H1 (cell line): ENCODE results near the gene P3H2. TPM values are rescaled to one million over a fixed set of nuclear protein-coding genes. Genes with fewer than 3 reads are reported as not detected.

Experiments used
- CTCF ChIA-PET: fragments of 300-600 bp; sonication (Branson Sonifier 250); formaldehyde crosslinking; loops from one replicate; lab custom pipeline; 2021; ENCODE audit not compliant: partially characterized antibody; lab: Charles Lee
- POLR2A ChIA-PET: fragments of 300-600 bp; sonication (Branson Sonifier 250); formaldehyde crosslinking; loops from one replicate; lab custom pipeline; 2021; ENCODE audit warnings: inconsistent platforms; ENCODE audit not compliant: partially characterized antibody; lab: Charles Lee
- DNase-seq, 2 experiments: peaks; one replicate each; pipeline versions ENCODE4 v3.0.0 to v3.0.0-alpha.2; 2010 to 2022; ENCODE audit warnings: low spot score in 2 of 2, low read depth in 1 of 2, mixed read lengths in 1 of 2
- FAIRE-seq: peaks from 2 replicates; lab custom pipeline; 2011; peaks lifted over from hg19 to GRCh38; lab: Jason Lieb, UNC
- H2AFZ ChIP-seq: 2 replicates; pipeline ENCODE4 v1.8.1; 2012; ENCODE audit warnings: low read length, inconsistent platforms
- H2AK5ac ChIP-seq: 2 replicates; pipeline ENCODE4 v1.6.1; 2013; ENCODE audit warnings: low read depth, low read length
- H2BK120ac ChIP-seq: replicated peaks from 2 replicates; pipeline ENCODE3; 2013; ENCODE audit warnings: low read depth, low read length, inconsistent platforms
- H2BK12ac ChIP-seq: 2 replicates; pipeline ENCODE4 v1.6.1; 2013; ENCODE audit warnings: low read depth, low read length
- H2BK15ac ChIP-seq: 2 replicates; pipeline ENCODE4 v1.6.1; 2013; ENCODE audit warnings: low read length
- H2BK20ac ChIP-seq: 2 replicates; pipeline ENCODE4 v1.6.1; 2013; ENCODE audit warnings: low read length
- H2BK5ac ChIP-seq: 2 replicates; pipeline ENCODE4 v1.6.1; 2013; ENCODE audit warnings: low read depth, low read length
- H3K14ac ChIP-seq: 2 replicates; pipeline ENCODE4 v1.6.1; 2013; ENCODE audit warnings: inconsistent platforms; ENCODE audit not compliant: insufficient read length
- H3K18ac ChIP-seq: 2 replicates; pipeline ENCODE4 v1.6.1; 2013; ENCODE audit warnings: low read length; ENCODE audit errors: extremely low read depth
- H3K23ac ChIP-seq: 2 replicates; pipeline ENCODE4 v1.6.1; 2013; ENCODE audit warnings: inconsistent platforms; ENCODE audit not compliant: insufficient read length
- H3K23me2 ChIP-seq: 2 replicates; pipeline ENCODE4 v1.6.1; 2013; ENCODE audit warnings: low read depth, low read length
- H3K27ac ChIP-seq: 2 replicates; pipeline ENCODE4 v1.6.1; 2011; ENCODE audit warnings: low read depth, low read length, inconsistent platforms
- H3K27me3 ChIP-seq, 4 experiments: replicated peaks in 1 of 4; 1 replicate in 1 of 4; 2 replicates in 3 of 4; pipeline versions ENCODE4 v1.6.1 to v1.8.1; 2011 to 2013; ENCODE audit warnings: low read length in 3 of 4, mild to moderate bottlenecking in 3 of 4, inconsistent platforms in 2 of 4, mixed read lengths in 2 of 4, moderate library complexity in 1 of 4; ENCODE audit not compliant: control insufficient read depth in 3 of 4, insufficient read depth in 3 of 4; ENCODE audit errors: extremely low read depth in 1 of 4
- H3K36me3 ChIP-seq, 4 experiments: 2 replicates each; pipeline versions ENCODE4 v1.6.1 to v1.8.1; 2011 to 2013; ENCODE audit warnings: mild to moderate bottlenecking in 4 of 4, low read length in 3 of 4, moderate library complexity in 2 of 4, control low read depth in 1 of 4, inconsistent platforms in 1 of 4; ENCODE audit not compliant: insufficient read depth in 4 of 4, control insufficient read depth in 2 of 4
- H3K4ac ChIP-seq: replicated peaks from 2 replicates; pipeline ENCODE3; 2013; ENCODE audit warnings: low read length, low read depth, mixed read lengths, inconsistent platforms; ENCODE audit not compliant: insufficient read length
- H3K4me1 ChIP-seq, 4 experiments: replicated peaks in 1 of 4; 1 replicate in 1 of 4; 2 replicates in 3 of 4; pipeline versions ENCODE4 v1.6.1 to v1.8.1; 2011 to 2013; ENCODE audit warnings: low read length in 3 of 4, inconsistent platforms in 2 of 4, mixed read lengths in 1 of 4; ENCODE audit not compliant: insufficient read depth in 4 of 4, control insufficient read depth in 3 of 4
- H3K4me2 ChIP-seq, 2 experiments: 2 replicates each; pipeline versions ENCODE4 v1.6.1 to v1.8.1; 2011 to 2013; ENCODE audit warnings: low read depth in 2 of 2, low read length in 2 of 2, control low read depth in 1 of 2, inconsistent platforms in 1 of 2, mild to moderate bottlenecking in 1 of 2; ENCODE audit not compliant: insufficient read depth in 1 of 2
- H3K4me3 ChIP-seq, 4 experiments: fragments of 200-600, 300-600 bp in 1 of 4; sonication (generic), shearing (Covaris generic), sonication (Bioruptor Twin) in 1 of 4; 2 replicates each; pipeline versions ENCODE4 v1.5.1 to v1.8.1; 2011 to 2016; ENCODE audit warnings: low read length in 4 of 4, low read depth in 3 of 4, control low read depth in 2 of 4, inconsistent platforms in 2 of 4, mild to moderate bottlenecking in 2 of 4, mixed read lengths in 1 of 4, moderate library complexity in 1 of 4; ENCODE audit not compliant: insufficient read depth in 2 of 4; ENCODE audit errors: extremely low read depth in 1 of 4
- H3K56ac ChIP-seq: replicated peaks from 2 replicates; pipeline ENCODE3; 2013; ENCODE audit warnings: low read depth, mild to moderate bottlenecking, mixed read lengths, low read length, inconsistent platforms; ENCODE audit not compliant: insufficient read length
- H3K79me1 ChIP-seq: 2 replicates; pipeline ENCODE4 v1.6.1; 2013; ENCODE audit warnings: low read depth, low read length, control low read depth
- H3K79me2 ChIP-seq, 2 experiments: 2 replicates each; pipeline versions ENCODE4 v1.6.1 to v1.8.1; 2012 to 2013; ENCODE audit warnings: low read length in 2 of 2, mild to moderate bottlenecking in 2 of 2, inconsistent platforms in 1 of 2; ENCODE audit not compliant: insufficient read depth in 2 of 2, control insufficient read depth in 1 of 2
- H3K9ac ChIP-seq, 4 experiments: replicated peaks in 1 of 4; 1 replicate in 1 of 4; 2 replicates in 3 of 4; pipeline versions ENCODE4 v1.6.1 to v1.8.1; 2011 to 2013; ENCODE audit warnings: low read depth in 3 of 4, low read length in 3 of 4, control low read depth in 2 of 4, mild to moderate bottlenecking in 2 of 4, moderate library complexity in 2 of 4, inconsistent platforms in 1 of 4; ENCODE audit errors: extremely low read depth in 1 of 4
- H3K9me3 ChIP-seq, 2 experiments: 2 replicates each; pipeline versions ENCODE4 v1.6.1 to v1.8.1; 2012 to 2013; ENCODE audit warnings: mild to moderate bottlenecking in 2 of 2, moderate library complexity in 2 of 2, control low read depth in 1 of 2, inconsistent platforms in 1 of 2, low read depth in 1 of 2, low read length in 1 of 2, mixed read lengths in 1 of 2; ENCODE audit not compliant: insufficient read depth in 2 of 2
- H4K20me1 ChIP-seq, 2 experiments: replicated peaks in 1 of 2; 2 replicates each; pipeline versions ENCODE3 to v1.8.1; 2011 to 2013; ENCODE audit warnings: inconsistent platforms in 2 of 2, low read length in 2 of 2, mild to moderate bottlenecking in 1 of 2; ENCODE audit not compliant: insufficient read depth in 2 of 2, control insufficient read depth in 1 of 2
- H4K5ac ChIP-seq: 2 replicates; pipeline ENCODE4 v1.6.1; 2013; ENCODE audit warnings: low read length, low read depth, mixed read lengths, inconsistent platforms; ENCODE audit not compliant: insufficient read length
- H4K8ac ChIP-seq: 2 replicates; pipeline ENCODE4 v1.8.0; 2013; ENCODE audit warnings: mild to moderate bottlenecking, moderate library complexity, low read length, inconsistent platforms; ENCODE audit not compliant: insufficient read depth; ENCODE audit errors: extremely low read depth
- H4K91ac ChIP-seq: replicated peaks from 2 replicates; pipeline ENCODE3; 2013; ENCODE audit warnings: low read length, mixed read lengths, inconsistent platforms; ENCODE audit not compliant: insufficient read length
- CBX5 ChIP-seq: fragments of 300-800, 300-1000 bp; sonication (generic); IDR thresholded peaks from 2 replicates; pipeline ENCODE4 v1.7.1; 2016; ENCODE audit warnings: antibody characterized with exemption, low read length, low read depth
- CEBPB ChIP-seq: IDR thresholded peaks from 2 replicates; pipeline ENCODE4 v1.6.1; 2012; ENCODE audit warnings: low read depth, low read length
- CTCF ChIP-seq, 3 experiments: IDR thresholded peaks; 1 replicate in 2 of 3; 2 replicates in 1 of 3; pipeline versions ENCODE4 v1.5.1 to v1.6.1; 2011; ENCODE audit warnings: low read length in 3 of 3, mild to moderate bottlenecking in 3 of 3, inconsistent platforms in 2 of 3, low read depth in 1 of 3, moderate library complexity in 1 of 3; ENCODE audit not compliant: insufficient read depth in 1 of 3; ENCODE audit errors: control extremely low read depth in 1 of 3
- GTF2F1 ChIP-seq: IDR thresholded peaks from 2 replicates; pipeline ENCODE4 v1.6.1; 2012; ENCODE audit warnings: low read depth, low read length, improper control_type of control experiment, borderline replicate concordance
- JUND ChIP-seq: IDR thresholded peaks from 2 replicates; pipeline ENCODE4 v1.6.1; 2011; ENCODE audit warnings: mild to moderate bottlenecking, improper control_type of control experiment, low read length
- KDM1A ChIP-seq: fragments of 200-600, 300-600 bp; sonication (generic); IDR thresholded peaks from 2 replicates; pipeline ENCODE4 v1.7.1; 2016; ENCODE audit warnings: mild to moderate bottlenecking, low read length, borderline replicate concordance
- MAFK ChIP-seq: IDR thresholded peaks from 2 replicates; pipeline ENCODE4 v1.6.1; 2012; ENCODE audit warnings: low read depth, mild to moderate bottlenecking, improper control_type of control experiment, low read length
- RAD21 ChIP-seq, 2 experiments: IDR thresholded peaks in 1 of 2; conservative IDR thresholded peaks in 1 of 2; 2 replicates each; pipeline ENCODE4 v1.6.1; 2011; ENCODE audit warnings: low read depth in 2 of 2, low read length in 2 of 2, improper control_type of control experiment in 1 of 2, inconsistent platforms in 1 of 2, mild to moderate bottlenecking in 1 of 2, moderate library complexity in 1 of 2
- RXRA ChIP-seq: IDR thresholded peaks from 2 replicates; pipeline ENCODE4 v1.6.1; 2011; ENCODE audit warnings: low read depth, mild to moderate bottlenecking, low read length, moderate library complexity; ENCODE audit not compliant: insufficient read depth
- TCF12 ChIP-seq: IDR thresholded peaks from 2 replicates; pipeline ENCODE4 v1.6.1; 2011; ENCODE audit warnings: low read depth, mild to moderate bottlenecking, low read length
- YY1 ChIP-seq: IDR thresholded peaks from 2 replicates; pipeline ENCODE4 v1.6.1; 2011; ENCODE audit warnings: low read depth, mild to moderate bottlenecking, low read length
- WGBS, 2 experiments: shearing (Covaris generic) in 1 of 2; methylation state at CpG; one replicate each; pipeline versions ENCODE4 v1.1.6 to v1.1.7; 2013 to 2015; ENCODE audit warnings: low lambda C conversion rate in 2 of 2, mixed read lengths in 2 of 2, inconsistent platforms in 1 of 2, low coverage in 1 of 2, missing lambda C conversion rate in 1 of 2; ENCODE audit not compliant: insufficient replicate concordance in 2 of 2, insufficient coverage in 1 of 2, insufficient read length in 1 of 2; ENCODE audit errors: extremely low coverage in 1 of 2, missing lambda C conversion rate in 1 of 2; 5-methylcytosine and 5-hydroxymethylcytosine counted together
- polyA plus RNA-seq, 7 experiments: library from polyadenylated mRNA; depleted of rRNA in 3 of 7; stranded (reverse) in 5 of 7; unstranded in 2 of 7; fragments of >200 nt in 5 of 7; fragments of 200-250 nt in 2 of 7; gene quantifications; 1 replicate in 5 of 7; 2 replicates in 1 of 7; 4 replicates in 1 of 7; pipeline versions ENCODE4 v1.2.1 to v1.2.3, GENCODE V29; 2011 to 2013; ENCODE audit warnings: missing spikeins in 2 of 7, mixed read lengths in 2 of 7
- total RNA-seq: library from RNA; stranded (reverse); fragmentation: NEBNext Ultra II Directional; extraction: Animal tissue kit (Norgen Biotek cat#: 25700); gene quantifications from 2 replicates; pipeline ENCODE4 v1.2.1, GENCODE V29; 2021

P3H2 gene
- total and polyA plus RNA-seq, 2 of the 8 experiments (the other 6 are each of a cell fraction or from before 2014, with no cell fraction given): 40.5 to 60.4 TPM

GRCh38 chr3:189950258-189950657, 170.4 kb downstream of the P3H2 start:
- no peaks in the 10 kb centered on the region for H3K9me3 ChIP-seq
- H2BK5ac ChIP-seq: no peak overlapping the region
- no peaks in the 10 kb centered on the region for H3K79me1 ChIP-seq
- no peak overlapping the region for H3K27ac ChIP-seq
- H3K4me1 ChIP-seq: no peaks in the 10 kb centered on the region
- 90% methylated on average over 6 of the region's 6 CpGs; no CpG with 5 or more reads in 1 of the 2 experiments for WGBS, 2 experiments
- H2BK12ac ChIP-seq: no peak overlapping the region
- H3K4me3 ChIP-seq: no peak overlapping the region
- no peak overlapping the region for H2BK120ac ChIP-seq
- no peaks in the 10 kb centered on the region for H3K27me3 ChIP-seq
- peak overlapping the region; percentile 26; the same call in 1 of the 2 replicates for H4K8ac ChIP-seq
- no peak overlapping the region for H3K23ac ChIP-seq
- H3K18ac ChIP-seq: no peak overlapping the region
- H3K9ac ChIP-seq: no peak overlapping the region
- no peak overlapping the region for H2AFZ ChIP-seq
- DNase-seq: no peak
- FAIRE-seq: no peak
- no peaks in the 10 kb centered on the region for H3K36me3 ChIP-seq
- no peaks in the 10 kb centered on the region; the same call in 1 of the 2 replicates for H3K23me2 ChIP-seq
- ChIA-PET POLR2A (no interaction called here), CTCF (interaction anchor here (0.6 to 6.8 kb wide), 18 partner anchors 9 to 682 kb away, joined by 3 to 68 read pairs (median 4); partner anchors contain the start of gene CLDN1)
- no peaks in the 10 kb centered on the region for H4K20me1 ChIP-seq
- no peak overlapping the region for H4K5ac ChIP-seq
- no peak overlapping the region for H4K91ac ChIP-seq
- H3K56ac ChIP-seq: no peak overlapping the region
- H3K4me2 ChIP-seq: no peak overlapping the region
- H3K14ac ChIP-seq: no peak overlapping the region
- no peak overlapping the region for H2BK15ac ChIP-seq
- H2BK20ac ChIP-seq: no peak overlapping the region
- no peak overlapping the region for H2AK5ac ChIP-seq
- H3K4ac ChIP-seq: no peak overlapping the region
- H3K79me2 ChIP-seq: no peaks in the 10 kb centered on the region
- no peak for TF ChIP-seq MAFK
- no peak for TF ChIP-seq CEBPB
- no peak for TF ChIP-seq TCF12
- TF ChIP-seq KDM1A: no peak
- TF ChIP-seq CTCF (IDR thresholded peaks at IDR 0.05; ENCODE audit: control extremely low read depth in 1 of 3, insufficient read depth in 1 of 3, low read depth in 1 of 3, low read length in 3 of 3): peak in 2 of 3 experiments; percentile 23 to 28; a peak in 2 of 4 replicates
- no peak for TF ChIP-seq CBX5
- TF ChIP-seq GTF2F1: no peak
- peak; percentile 27 to 53; a peak in 3 of 4 replicates for TF ChIP-seq RAD21 (IDR thresholded peaks at IDR 0.05 in 1 of 2, conservative IDR thresholded peaks at IDR 0.05 in 1 of 2; ENCODE audit: low read depth in 2 of 2, low read length in 2 of 2)
- TF ChIP-seq JUND: no peak
- TF ChIP-seq YY1: peak; percentile 64; the same call in 1 of the 2 replicates
- no peak for TF ChIP-seq RXRA
